Suprapubic skin (tissue), 4 donors: ENCODE results near the gene AQP2.

Source experiments
- EP300 ChIP-seq: sonication (generic); formaldehyde crosslinking; IDR thresholded peaks from one replicate; pipeline ENCODE4 v1.6.1; 2017; ENCODE audit warnings: antibody characterized with exemption
- POLR2A ChIP-seq, 2 donors: fragments of 450-650 bp; IDR thresholded peaks; one replicate each; pipeline ENCODE4 v1.6.1; 2017; ENCODE audit warnings: antibody characterized with exemption in 2 of 2, mild to moderate bottlenecking in 2 of 2, moderate library complexity in 2 of 2
- POLR2AphosphoS5 ChIP-seq, 3 donors: sonication (generic); formaldehyde crosslinking; IDR thresholded peaks; one replicate each; pipeline ENCODE4 v1.6.1; 2017; ENCODE audit warnings: antibody characterized with exemption in 3 of 3
- TF ChIP-seq, protein P1 (sequence below), 2 donors: fragments of 200-600 bp in 1 of 2; fragments of 450-650 bp in 1 of 2; sonication (generic) in 1 of 2; IDR thresholded peaks; one replicate each; pipeline ENCODE4 v1.5.1; 2016 to 2019; ENCODE audit warnings: antibody characterized with exemption in 2 of 2, mild to moderate bottlenecking in 1 of 2, moderate library complexity in 1 of 2

- TF ChIP-seq, protein P1, sequence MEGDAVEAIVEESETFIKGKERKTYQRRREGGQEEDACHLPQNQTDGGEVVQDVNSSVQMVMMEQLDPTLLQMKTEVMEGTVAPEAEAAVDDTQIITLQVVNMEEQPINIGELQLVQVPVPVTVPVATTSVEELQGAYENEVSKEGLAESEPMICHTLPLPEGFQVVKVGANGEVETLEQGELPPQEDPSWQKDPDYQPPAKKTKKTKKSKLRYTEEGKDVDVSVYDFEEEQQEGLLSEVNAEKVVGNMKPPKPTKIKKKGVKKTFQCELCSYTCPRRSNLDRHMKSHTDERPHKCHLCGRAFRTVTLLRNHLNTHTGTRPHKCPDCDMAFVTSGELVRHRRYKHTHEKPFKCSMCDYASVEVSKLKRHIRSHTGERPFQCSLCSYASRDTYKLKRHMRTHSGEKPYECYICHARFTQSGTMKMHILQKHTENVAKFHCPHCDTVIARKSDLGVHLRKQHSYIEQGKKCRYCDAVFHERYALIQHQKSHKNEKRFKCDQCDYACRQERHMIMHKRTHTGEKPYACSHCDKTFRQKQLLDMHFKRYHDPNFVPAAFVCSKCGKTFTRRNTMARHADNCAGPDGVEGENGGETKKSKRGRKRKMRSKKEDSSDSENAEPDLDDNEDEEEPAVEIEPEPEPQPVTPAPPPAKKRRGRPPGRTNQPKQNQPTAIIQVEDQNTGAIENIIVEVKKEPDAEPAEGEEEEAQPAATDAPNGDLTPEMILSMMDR (IDR thresholded peaks at IDR 0.05): no peak
- TF ChIP-seq POLR2AphosphoS5 (IDR thresholded peaks at IDR 0.05) (no peak), POLR2A (IDR thresholded peaks at IDR 0.05) (no peak), EP300 (no peak)
These were observed 5.5 kb downstream of the AQP2 start for GRCh38 chr12:49955899-49956662.
